GM19397 (cell line): ENCODE results near the gene GTPBP2.

Source experiments
- ATAC-seq: cut with Tn5 transposase; IDR thresholded peaks from one replicate; pipeline ENCODE4 v1.9.1; 2021; ENCODE audit warnings: mild to moderate bottlenecking, moderate library complexity; ENCODE audit not compliant: unreplicated experiment

GTPBP2 gene, protein sequence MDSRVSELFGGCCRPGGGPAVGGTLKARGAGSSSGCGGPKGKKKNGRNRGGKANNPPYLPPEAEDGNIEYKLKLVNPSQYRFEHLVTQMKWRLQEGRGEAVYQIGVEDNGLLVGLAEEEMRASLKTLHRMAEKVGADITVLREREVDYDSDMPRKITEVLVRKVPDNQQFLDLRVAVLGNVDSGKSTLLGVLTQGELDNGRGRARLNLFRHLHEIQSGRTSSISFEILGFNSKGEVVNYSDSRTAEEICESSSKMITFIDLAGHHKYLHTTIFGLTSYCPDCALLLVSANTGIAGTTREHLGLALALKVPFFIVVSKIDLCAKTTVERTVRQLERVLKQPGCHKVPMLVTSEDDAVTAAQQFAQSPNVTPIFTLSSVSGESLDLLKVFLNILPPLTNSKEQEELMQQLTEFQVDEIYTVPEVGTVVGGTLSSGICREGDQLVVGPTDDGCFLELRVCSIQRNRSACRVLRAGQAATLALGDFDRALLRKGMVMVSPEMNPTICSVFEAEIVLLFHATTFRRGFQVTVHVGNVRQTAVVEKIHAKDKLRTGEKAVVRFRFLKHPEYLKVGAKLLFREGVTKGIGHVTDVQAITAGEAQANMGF

DNA sequence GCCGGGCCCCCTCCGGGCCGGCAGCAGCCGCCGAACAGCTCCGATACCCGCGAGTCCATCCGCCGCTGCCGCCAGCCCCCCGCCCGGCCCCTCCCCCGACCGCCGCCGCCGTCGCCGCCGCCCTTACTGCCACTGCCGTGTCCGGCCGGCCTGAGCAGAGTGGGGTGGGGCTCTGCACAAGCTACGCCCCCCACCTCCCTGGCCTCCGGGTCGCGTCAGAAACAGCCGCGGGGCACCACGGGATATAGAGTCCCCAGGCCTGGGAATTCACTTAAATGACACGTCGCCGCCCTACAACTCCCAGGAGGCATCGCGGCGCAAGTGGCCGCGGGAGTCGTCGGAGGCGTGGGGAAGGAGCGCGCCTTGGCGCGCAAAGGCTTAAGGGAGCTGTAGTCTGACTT is at the start of gene GTPBP2:
Gene GTPBP2, minus strand, starts transcription at position 161 of the 401 bp plus-strand sequence. Its CDS starts 102 bp downstream, at position 59.
- ATAC-seq, result peak; percentile 86

GRCh38 chr6:43678341-43678740 is 49.3 kb upstream of the GTPBP2 start:
- no peak for ATAC-seq

GRCh38 chr6:43677759-43678158 is 48.7 kb upstream of the GTPBP2 start:
- ATAC-seq, result no peak

DNA sequence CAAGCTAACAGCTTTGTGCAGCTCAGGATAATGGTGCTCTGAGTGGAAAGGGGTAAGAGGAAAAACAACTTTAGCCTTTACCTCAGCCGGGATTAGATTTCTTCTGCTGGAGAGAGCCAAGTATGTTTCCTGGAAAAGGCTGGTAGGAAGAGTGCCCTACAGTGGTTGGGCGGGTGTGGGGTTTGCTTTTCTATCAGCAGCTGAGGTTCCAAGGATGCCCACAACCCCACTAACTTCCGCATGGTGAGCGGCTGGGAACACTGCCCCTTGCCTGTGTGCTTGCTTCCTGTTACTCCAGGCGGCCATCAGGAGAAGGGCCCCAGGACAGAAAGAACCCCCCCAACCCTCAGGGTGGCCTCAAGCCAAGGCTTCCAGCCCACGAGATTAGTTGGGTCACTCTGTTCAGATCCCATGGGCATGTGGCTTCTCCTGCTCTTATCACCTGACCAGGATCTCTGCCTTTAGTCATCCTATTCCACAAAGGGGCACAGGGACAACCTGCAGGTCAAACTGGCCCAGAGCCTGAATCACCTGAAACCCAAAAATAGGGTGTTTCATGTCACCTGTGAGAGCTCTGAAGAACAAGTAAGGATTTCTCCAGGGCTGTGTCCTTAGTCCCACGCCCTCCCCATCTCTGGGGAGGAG is 48.0 kb upstream of the GTPBP2 start:
- ATAC-seq, result no peak

GRCh38 chr6:43674921-43675320 is 45.9 kb upstream of the GTPBP2 start:
- ATAC-seq, result no peak

DNA sequence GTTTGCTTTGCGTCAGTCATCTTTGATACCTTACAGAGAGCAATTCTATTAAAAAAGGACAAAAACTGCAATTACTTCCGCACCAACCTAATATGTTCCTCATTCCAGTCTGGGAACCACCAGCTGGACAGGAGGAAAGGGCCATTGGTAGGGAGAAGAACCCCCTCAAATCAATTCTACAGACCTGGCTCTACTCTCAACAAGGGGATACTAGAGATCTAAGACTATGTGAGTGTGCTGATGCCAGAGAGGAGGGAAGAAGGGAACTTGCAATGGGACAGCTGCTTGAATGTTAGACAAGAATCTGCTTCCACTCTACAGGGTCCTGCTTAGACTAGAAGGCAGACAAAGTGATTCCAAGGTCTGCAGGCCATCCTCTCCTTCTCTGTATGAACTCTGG is 45.2 kb upstream of the GTPBP2 start:
- no peak for ATAC-seq

- ATAC-seq, result no peak
Observed at GRCh38 chr6:43673444-43674084, 44.5 kb upstream of the GTPBP2 start.

DNA sequence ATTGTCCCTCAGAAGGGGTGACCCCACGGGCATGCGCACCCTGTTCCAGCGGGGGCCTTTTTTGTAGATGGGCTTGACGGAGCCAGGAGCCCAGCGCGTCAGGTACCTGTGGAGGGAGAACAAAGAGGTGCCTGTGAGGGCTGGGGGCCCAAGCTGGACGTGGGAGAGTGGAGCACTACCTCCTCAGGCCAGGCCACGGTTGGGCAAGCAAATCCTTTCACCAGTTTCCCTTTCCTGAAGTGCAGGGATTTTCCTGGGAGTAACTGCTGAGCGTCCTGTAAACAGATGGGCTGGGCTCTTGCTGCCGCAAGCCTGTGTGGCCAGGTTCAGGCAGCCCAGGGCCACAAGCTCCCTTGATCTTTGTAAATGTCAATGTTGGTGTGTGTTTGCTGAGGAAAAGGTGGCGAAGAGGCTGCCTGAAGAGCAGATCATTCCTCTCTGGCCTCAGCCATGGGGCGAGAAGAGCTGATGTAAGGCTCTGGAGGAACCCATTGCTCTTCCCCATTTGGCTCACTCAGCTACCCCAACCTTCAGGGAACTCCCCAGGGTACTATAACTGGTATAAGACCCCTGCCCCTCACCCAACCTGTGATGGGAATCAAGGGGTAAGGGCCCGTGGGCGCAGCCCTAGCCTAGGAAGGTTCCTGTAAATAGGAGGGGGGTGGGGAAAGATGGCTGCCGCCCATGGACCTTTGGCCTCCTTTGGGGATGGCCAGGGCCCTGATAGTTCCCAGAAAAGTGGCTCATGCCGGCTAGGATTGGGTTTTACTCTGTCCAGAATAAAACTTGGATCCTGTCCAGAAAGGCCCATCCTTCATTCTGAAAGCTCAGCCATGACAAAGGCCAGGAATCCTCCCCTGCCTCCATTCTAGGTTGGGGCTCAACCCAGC is 43.0 kb upstream of the GTPBP2 start:
- no peak for ATAC-seq

- ATAC-seq, result no peak
Observed at GRCh38 chr6:43671011-43671800, 42.1 kb upstream of the GTPBP2 start.

DNA sequence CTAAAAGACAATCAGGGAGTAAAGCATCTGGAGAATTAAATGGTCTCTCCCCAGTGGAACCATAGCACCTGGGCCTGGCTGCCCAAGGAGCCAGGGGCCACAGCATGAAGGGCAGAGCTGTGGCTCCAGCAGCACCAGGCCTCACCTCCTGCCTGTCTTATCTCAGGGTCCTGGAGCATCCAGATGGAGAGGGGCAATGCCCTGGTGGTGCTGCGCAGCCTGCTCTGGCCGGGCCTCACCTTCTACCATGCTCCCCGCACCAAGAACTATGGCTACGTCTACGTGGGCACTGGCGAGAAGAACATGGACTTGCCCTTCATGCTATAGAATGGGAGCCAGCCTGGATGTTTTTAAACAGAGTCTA is 41.5 kb upstream of the GTPBP2 start:
- no peak for ATAC-seq

- no peak for ATAC-seq
Observed at GRCh38 chr6:43669922-43670622, 41.0 kb upstream of the GTPBP2 start.

- ATAC-seq, result no peak
Observed at GRCh38 chr6:43669050-43669921, 40.2 kb upstream of the GTPBP2 start.

GRCh38 chr6:43668151-43669028 is 39.3 kb upstream of the GTPBP2 start:
- ATAC-seq, result no peak

DNA sequence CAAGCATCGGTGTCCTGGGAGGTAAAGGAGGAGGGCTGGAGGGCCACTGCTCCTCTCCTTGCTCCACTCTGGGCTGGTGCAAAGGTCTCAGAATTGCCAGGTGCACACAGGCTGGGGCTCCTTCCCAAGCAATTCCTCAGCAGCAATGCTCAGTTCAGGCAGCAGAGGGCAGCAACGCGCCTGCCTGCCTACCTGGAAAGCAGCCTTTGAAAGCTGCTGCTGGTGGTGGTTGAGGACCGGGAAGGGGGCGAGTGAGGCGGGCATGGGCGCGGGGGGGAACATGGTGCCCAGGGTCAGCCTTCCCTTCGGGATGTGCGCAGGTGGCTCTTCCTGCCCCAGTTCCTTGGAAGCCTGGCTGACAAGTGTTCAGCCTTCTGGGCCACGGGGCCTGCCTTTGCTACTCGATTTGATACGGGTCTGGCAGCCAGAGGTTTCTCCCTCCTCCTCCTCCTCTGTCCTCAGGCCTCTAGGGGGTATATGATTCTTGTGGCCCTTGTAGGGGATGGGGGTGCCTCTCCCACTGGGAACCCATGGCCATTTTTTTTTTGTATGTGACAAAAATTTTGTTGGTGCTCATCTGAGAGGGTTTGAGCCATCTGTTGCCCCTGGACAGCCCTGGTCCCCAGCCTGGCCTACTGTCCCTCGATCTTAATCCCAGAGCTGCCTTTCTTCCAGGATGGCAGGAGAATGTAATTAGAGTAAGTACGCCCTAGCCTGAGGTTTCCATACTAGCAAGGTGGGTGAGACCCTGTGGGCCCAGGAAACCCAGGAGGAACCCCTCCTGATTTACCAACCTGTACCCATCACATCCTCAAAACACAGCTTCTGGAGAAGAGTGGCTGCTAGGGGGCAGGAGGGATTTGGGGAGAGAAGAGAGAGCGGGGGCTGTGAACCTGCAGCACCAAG is 38.4 kb upstream of the GTPBP2 start:
- no peak for ATAC-seq

- ATAC-seq, result no peak
Observed at GRCh38 chr6:43666196-43666920, 37.3 kb upstream of the GTPBP2 start.

DNA sequence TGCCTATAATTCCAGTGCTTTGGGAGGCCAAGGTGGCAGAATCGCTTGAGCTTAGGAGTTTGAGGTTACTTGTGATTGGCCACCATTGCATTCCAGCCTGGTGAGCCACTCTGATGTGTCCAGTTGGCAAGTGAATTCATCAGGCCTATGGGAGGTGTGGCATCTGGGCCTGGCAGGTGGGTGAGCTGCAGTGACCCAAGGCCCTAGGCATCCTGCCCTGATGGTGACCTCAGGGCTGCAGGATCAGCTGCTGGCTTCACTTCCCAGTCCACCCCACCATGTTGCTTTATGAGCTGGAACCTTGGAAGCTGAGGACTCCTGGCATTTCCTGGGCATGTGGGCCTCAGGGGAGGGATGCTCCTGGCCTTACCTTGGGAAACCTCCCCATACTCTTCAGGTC is 36.3 kb upstream of the GTPBP2 start:
- no peak for ATAC-seq
